Spleen (tissue), 7 donors: ENCODE measurements around the gene ELP5.

ENCODE experiments used
- POLR2A ChIP-seq, 3 donors: fragments of 450-650 bp; IDR thresholded peaks; one replicate each; pipeline ENCODE4 v1.5.1; 2017; ENCODE audit warnings: antibody characterized with exemption in 3 of 3, mild to moderate bottlenecking in 1 of 3
- TF ChIP-seq, protein P1 (sequence below), 11 experiments: fragments of 200-600 bp in 7 of 11; fragments of 450-650 bp in 4 of 11; sonication (generic) in 4 of 11; IDR thresholded peaks in 8 of 11; conservative IDR thresholded peaks in 3 of 11; 1 replicate in 7 of 11; 2 replicates in 4 of 11; pipeline versions ENCODE4 v1.4.0 to v1.8.0; 2016 to 2021; ENCODE audit warnings: antibody characterized with exemption in 11 of 11, inconsistent platforms in 4 of 11, mild to moderate bottlenecking in 1 of 11
- donor health status: DM: no; HTN: no; CAD: no; lungs with moderate emphysema.
- donor health status: DM: no; HTN: no; CAD: no.
- donor health status: DM: no; HTN: no; CAD: no.

DNA sequence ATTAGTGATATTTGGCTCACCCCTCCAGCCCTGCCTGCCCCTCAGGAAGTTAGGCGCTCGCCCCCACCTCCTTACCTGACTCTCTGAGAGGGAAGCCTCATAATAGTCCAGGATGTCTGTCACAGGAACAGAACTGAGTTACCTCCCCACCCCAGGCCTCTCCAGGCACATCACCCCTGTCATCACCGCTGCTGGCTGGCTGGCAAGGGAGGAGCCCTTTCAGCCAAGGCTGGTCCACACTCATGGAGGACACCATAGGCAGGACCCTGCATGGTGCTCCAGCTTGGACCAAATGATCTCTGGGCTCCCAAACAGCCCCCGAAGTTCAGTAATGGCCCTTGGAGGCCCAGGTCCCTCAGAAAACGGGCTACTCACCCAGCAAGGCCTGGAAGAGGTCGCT is 33.8 kb upstream of the ELP5 start:
- TF ChIP-seq, protein P1, sequence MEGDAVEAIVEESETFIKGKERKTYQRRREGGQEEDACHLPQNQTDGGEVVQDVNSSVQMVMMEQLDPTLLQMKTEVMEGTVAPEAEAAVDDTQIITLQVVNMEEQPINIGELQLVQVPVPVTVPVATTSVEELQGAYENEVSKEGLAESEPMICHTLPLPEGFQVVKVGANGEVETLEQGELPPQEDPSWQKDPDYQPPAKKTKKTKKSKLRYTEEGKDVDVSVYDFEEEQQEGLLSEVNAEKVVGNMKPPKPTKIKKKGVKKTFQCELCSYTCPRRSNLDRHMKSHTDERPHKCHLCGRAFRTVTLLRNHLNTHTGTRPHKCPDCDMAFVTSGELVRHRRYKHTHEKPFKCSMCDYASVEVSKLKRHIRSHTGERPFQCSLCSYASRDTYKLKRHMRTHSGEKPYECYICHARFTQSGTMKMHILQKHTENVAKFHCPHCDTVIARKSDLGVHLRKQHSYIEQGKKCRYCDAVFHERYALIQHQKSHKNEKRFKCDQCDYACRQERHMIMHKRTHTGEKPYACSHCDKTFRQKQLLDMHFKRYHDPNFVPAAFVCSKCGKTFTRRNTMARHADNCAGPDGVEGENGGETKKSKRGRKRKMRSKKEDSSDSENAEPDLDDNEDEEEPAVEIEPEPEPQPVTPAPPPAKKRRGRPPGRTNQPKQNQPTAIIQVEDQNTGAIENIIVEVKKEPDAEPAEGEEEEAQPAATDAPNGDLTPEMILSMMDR (IDR thresholded peaks at IDR 0.05 in 8 of 11, conservative IDR thresholded peaks at IDR 0.05 in 3 of 11) = no peak
- no peak for TF ChIP-seq POLR2A (IDR thresholded peaks at IDR 0.05)
